Right ventricle myocardium inferior (tissue), 1 donor: ENCODE measurements around the gene LRP8. TPM values are rescaled to one million over a fixed set of nuclear protein-coding genes. Genes with fewer than 3 reads are reported as not detected.

Experiments used
- ATAC-seq: fragments of 200-7000 bp; cut with Tn5 transposase; one replicate; pipeline ENCODE4 v1.9.1; 2020; ENCODE audit warnings: mild to moderate bottlenecking, moderate library complexity
- DNase-seq: peaks from one replicate; pipeline ENCODE4 v3.0.0; 2021; ENCODE audit errors: missing footprints
- intact Hi-C: fragments of 100-400 bp; cut with DNase I; formaldehyde crosslinking; loops from one replicate; pipeline ENCODE4 v1.11.0; 2022
- total RNA-seq: library from RNA; stranded (reverse); fragmentation: NEBNext Ultra II Directional; extraction: Animal tissue kit (Norgen Biotek cat#: 25700); gene quantifications from one replicate; pipeline ENCODE4 v1.2.1, GENCODE V29; 2021
- donor health status: DM: no; HTN: yes; CAD: no; lungs with severe emphysema.

The LRP8 gene
- total RNA-seq, 1 donor from 2014 or later, result 1.2 TPM

GRCh38 chr1:53328541-53329499, 950 bp upstream of the LRP8 start:
- intact Hi-C loops, result loop anchor here (5.0 kb wide), 1 partner anchor 48 kb away; no protein-coding TSS in a partner anchor
- DNase-seq (peak; percentile 56), ATAC-seq (no peak)

DNA sequence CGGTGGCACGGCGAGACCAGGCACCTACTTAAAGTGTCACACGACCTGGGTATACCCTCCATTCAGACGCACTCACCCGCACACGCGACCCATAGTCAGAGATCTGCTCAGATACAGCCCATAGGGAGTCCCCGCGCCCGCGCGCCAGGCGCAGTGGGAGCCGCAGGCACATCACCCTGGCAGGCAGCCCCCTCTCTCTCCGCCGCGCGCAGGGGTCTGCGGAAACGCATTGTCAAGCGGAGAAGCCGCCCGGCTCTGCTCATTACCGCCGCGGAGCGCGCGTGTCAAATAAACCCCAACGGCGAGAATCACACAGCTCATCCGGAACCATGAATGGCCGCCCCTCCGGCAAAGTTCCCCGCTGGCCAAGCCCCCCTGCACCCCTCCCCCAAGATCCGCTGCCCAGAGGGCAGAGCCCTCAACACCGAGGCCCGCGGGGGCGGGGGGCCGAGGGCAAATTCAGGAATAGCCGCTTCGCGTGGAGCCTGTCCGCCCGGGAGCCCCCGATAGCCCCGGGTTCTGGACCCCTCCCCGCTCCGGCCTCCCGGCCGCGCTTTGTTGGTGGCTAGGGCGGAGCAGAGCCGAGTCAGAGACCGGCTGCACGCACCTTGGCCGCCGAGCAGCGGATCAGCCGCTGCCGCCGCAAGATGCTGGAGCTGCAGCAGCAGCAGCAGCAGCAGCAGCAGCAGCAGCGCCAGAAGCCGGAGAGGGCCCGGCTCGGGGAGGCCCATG, 522 bp downstream of the LRP8 start:
- ATAC-seq (no peak), DNase-seq (peak; percentile 62)
- intact Hi-C loops, result loop anchor here (5.0 kb wide), 1 partner anchor 50 kb away; no protein-coding TSS in a partner anchor

DNA sequence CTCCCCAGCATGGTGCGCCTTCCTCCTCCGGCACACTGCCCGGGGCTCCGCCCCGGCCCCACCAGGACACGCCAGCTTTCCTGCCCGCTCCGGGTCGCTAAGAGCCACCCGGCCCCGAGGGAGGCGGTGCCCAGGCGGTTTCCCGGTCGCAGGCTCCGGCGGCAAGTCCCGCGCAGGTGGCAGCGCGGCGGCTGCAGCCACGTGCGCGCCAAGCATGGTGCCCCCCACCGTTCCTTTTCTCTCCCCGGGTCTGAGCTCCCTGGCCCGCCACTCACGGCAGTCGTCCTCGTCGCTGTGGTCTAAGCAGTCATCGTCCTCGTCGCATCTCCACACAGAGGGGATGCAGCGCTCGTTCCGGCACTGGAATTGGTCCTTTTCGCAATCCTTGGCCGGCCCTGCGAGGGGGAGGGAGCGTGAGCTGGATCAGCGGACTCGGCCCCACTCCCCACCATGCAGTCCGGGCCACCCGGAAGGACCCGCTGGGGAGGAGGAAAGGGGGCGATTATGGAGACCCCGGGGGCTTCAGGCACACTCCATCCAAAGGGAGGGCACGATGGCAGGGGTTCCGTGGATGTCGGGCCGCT, 1.2 kb downstream of the LRP8 start:
- DNase-seq (peak; percentile 68), ATAC-seq (peak; percentile 22)
- intact Hi-C loops, result loop anchor here (5.0 kb wide), 1 partner anchor 51 kb away; no protein-coding TSS in a partner anchor

GRCh38 chr1:53326088-53326597, 1.7 kb downstream of the LRP8 start:
- intact Hi-C loops, result loop anchor here (5.0 kb wide), 1 partner anchor 51 kb away; no protein-coding TSS in a partner anchor
- peak; percentile 96 for ATAC-seq
- peak; percentile 95 for DNase-seq

DNA sequence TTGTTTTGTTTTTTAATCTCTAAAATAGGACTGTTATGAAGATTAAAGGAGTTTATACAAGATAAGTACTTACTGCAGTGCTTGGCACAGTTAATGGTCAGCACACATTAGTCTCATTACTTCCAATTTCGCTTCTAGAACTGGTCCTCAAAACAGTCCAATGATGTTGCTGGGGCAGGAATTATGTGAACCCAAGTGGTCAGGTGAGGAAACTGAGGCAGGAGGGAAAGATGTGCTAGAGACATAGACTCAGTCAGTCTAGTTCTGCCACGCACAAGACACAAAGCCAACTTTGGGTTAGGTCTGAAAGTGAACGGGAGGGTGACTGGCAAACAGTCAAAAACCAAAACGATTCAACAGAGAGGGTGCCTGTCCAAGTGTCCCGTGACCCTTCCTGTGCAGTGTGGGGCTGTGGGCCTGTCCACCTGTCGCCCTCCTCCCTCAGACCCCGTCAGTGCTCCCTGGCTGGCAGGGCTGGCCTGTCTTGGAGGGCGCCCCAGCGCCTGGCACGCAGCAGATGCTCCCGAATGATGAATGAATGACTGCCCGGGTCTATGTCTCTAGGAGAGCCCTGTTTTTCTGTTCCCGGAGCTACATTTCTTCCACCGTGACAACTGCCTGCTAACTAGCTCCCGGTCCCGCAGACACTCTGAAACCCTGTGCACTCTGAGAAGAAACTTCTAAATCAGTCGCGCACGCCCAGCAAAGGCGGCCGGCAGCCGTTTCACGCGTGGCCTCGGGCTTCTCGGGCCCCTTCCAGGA, 2.4 kb downstream of the LRP8 start:
- peak; percentile 49 for DNase-seq
- intact Hi-C loops, result loop anchor here (5.0 kb wide), 1 partner anchor 52 kb away; no protein-coding TSS in a partner anchor
- ATAC-seq, result no peak

- ATAC-seq (no peak), DNase-seq (peak; percentile 16)
- intact Hi-C loops, result loop anchor here (5.0 kb wide), 1 partner anchor 52 kb away; no protein-coding TSS in a partner anchor
Observed at GRCh38 chr1:53324728-53325297, 3.1 kb downstream of the LRP8 start.

DNA sequence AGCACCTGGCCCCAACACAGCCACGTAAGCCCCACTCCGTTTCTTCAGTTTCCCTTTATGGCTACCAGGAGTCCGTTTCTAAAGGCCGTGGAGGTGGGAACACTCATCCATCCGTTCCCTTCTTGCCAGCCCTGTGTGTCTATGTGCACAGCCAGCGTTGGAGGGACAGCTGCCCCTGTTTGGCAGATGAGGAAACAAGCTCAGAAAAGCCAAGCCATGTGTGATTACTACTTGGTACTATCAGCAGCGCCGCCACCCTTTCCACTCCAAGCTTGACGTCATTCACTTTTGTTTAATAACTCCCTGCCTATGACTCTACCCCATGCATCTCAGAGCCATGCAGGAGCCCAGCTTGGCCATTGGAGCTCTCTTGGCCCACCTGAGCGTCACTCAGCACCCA, 3.5 kb downstream of the LRP8 start:
- intact Hi-C loops, result no loop called here
- ATAC-seq (no peak), DNase-seq (peak; percentile 30)

DNA sequence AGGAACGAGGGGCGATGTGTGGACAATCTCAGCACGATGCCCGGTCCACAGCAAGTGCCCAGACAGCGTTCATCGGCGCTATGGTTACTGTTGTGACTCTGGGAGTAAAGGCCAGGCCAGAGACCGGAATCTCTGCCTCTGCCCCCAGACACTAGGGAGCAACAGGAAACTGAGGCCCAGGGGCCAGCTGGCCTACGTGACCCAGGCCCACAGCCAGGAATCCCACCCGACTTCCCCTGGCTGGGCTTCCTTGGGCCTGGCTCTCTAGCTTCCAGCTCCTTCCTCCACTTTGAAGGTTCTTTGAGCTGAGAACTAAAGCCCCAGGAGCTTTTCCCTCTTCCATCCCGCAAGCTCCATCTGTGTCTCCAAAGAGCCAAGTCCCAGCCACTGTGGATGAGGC, 4.6 kb downstream of the LRP8 start:
- ATAC-seq, result no peak
- intact Hi-C loops, result no loop called here
- peak; percentile 11 for DNase-seq

- intact Hi-C loops, result no loop called here
Observed at GRCh38 chr1:53321776-53322602, 5.9 kb downstream of the LRP8 start.

GRCh38 chr1:53321366-53321765, 6.5 kb downstream of the LRP8 start:
- intact Hi-C loops, result no loop called here
- peak; percentile 58 for DNase-seq
- no peak for ATAC-seq

More at GRCh38 chr1:53321776-53322602, 5.9 kb downstream of the LRP8 start:
- ATAC-seq (no peak), DNase-seq (peak; percentile 53)

DNA sequence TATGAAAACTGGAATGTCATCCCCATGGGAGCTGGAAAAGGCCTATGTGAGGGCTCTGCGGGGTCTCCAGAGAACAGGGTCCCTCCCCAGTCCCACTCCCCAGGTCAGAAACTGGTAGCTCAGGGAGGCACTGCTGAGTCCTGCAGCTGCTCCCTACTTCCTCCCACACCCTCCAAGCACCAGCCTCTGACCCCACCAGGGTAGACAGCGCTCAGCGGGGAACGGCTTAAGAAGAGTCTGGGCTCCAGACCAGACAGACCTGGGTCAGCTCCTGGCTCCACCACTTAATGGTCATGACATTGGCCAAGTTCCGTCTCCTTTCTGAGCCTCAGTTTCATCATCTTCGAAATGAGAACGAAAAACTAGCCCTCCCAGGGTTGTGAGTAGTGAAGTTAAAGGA, 7.2 kb downstream of the LRP8 start:
- DNase-seq, result peak; percentile 4
- ATAC-seq, result no peak
- intact Hi-C loops, result no loop called here

GRCh38 chr1:53319296-53320101, 8.4 kb downstream of the LRP8 start:
- intact Hi-C loops, result no loop called here

DNA sequence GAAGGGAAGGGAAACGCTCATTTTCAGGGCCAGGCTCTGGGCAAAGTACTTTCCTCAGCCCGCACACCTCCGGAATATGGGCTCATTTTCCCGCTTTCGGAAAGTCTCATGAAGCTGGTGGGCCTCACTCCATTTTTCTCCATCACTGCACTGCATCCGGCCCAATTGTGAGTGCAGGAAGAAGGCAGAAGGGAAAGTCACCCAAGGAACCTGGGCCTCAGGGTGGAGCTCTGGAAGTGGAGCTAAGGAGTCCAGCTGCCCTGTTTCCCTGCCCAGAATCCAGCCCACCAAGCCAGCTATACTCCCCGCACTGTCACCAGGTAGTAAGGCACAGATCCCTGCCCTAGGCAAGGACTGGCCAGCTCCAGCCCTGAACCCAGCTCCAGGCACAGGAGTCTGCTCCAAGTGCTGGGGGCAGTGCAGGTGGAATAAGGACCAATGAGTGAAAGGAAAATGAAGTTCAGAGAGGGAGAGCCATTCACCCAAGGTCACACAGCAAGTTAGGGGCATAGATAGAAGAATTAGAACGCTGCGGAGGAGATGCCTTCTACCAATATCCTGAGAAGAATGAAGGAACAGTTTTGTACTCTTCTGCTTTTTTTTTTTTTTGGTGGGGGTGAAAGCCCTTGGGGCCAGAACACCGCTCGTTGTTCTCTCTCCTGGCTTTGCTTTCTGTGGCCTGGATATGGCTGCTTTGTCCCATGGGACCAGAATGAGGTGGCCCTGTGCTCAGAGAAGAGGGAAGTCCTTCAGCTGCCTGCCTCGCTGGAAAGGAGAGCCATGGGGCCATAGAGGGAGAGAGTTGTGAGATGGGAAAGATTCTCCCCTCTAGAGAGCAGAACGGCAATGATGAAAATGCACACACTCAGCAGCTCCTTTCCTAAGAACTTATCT, 10.0 kb downstream of the LRP8 start:
- no peak for ATAC-seq
- DNase-seq, result peak; percentile 28
- intact Hi-C loops, result no loop called here

More at GRCh38 chr1:53319296-53320101, 8.4 kb downstream of the LRP8 start:
- DNase-seq (peak; percentile 53), ATAC-seq (no peak)

- DNase-seq, result peak; percentile 44
- ATAC-seq, result no peak
- intact Hi-C loops, result no loop called here
Observed at GRCh38 chr1:53316766-53317581, 10.9 kb downstream of the LRP8 start.
